ENCODE results near the gene CCR8.
"Not testable (repeated sequence)": the region's sequence is repeated elsewhere in the genome, so short reads cannot be mapped to it uniquely, and the experiment has no call there.

CCR8 gene

GRCh38 chr3:39351134-39351533, 21.6 kb downstream of the CCR8 start:
- DNase-seq, result not testable (repeated sequence)

- not testable (repeated sequence) for DNase-seq
Measured at GRCh38 chr3:39353168-39353927, 23.8 kb downstream of the CCR8 start.

- DNase-seq, result no peak
Measured at GRCh38 chr3:39358333-39358732, 28.8 kb downstream of the CCR8 start.

GRCh38 chr3:39361252-39361927, 31.9 kb downstream of the CCR8 start:
- no peak for DNase-seq

GRCh38 chr3:39362192-39362591, 32.7 kb downstream of the CCR8 start:
- DNase-seq, result no peak

- no peak for DNase-seq
Measured at GRCh38 chr3:39362812-39363211, 33.3 kb downstream of the CCR8 start.

- not testable (repeated sequence) for DNase-seq
Measured at GRCh38 chr3:39370450-39370849, 40.9 kb downstream of the CCR8 start.

- no peak for DNase-seq
Measured at GRCh38 chr3:39372833-39373232, 43.3 kb downstream of the CCR8 start.

- no peak for DNase-seq
Measured at GRCh38 chr3:39376959-39377634, 47.6 kb downstream of the CCR8 start.

- no peak for DNase-seq
Measured at GRCh38 chr3:39378088-39378487, 48.6 kb downstream of the CCR8 start.

- no peak for DNase-seq
Measured at GRCh38 chr3:39378957-39379777, 49.7 kb downstream of the CCR8 start.

- DNase-seq, result no peak
Measured at GRCh38 chr3:39379778-39380155, 50.3 kb downstream of the CCR8 start.

GRCh38 chr3:39381432-39381831, 51.9 kb downstream of the CCR8 start:
- no peak for DNase-seq
